Measurements from ENCODE around the gene PGGHG. TPM values are rescaled to one million over a fixed set of nuclear protein-coding genes. Genes with fewer than 3 reads are reported as not detected.

The PGGHG gene
- total RNA-seq = 9.8 and 16.9 TPM in 2 replicates

GRCh38 chr11:288478-289397, at the start of gene PGGHG:
Gene PGGHG, plus strand, starts transcription at chr11:289126. Its CDS starts 691 bp downstream, at chr11:289817.

GRCh38 chr11:278001-278951, 10.7 kb upstream of the PGGHG start, which contains the start of gene NLRP6:
Gene NLRP6, plus strand, starts transcription at chr11:278407. Its CDS starts 163 bp downstream, at chr11:278570.

GRCh38 chr11:299081-299891, 10.4 kb downstream of the PGGHG start, which contains the start of gene IFITM5:
Gene IFITM5, minus strand, starts transcription at chr11:299526. Its CDS starts 36 bp downstream, at chr11:299490.

GRCh38 chr11:307766-308708, 19.1 kb downstream of the PGGHG start, which contains the start of gene IFITM2:
Gene IFITM2, plus strand, starts transcription at chr11:307816. Its CDS starts 377 bp downstream, at chr11:308193.

GRCh38 chr11:313787-314553, 25.0 kb downstream of the PGGHG start, which contains the start of gene IFITM1:
Gene IFITM1, plus strand, starts transcription at chr11:314040. Its CDS starts 131 bp downstream, at chr11:314171.

Other genes with a start within 250 kb of the PGGHG start
- not detected in 2 replicates for gene SCGB1C1, start 96.0 kb upstream of the PGGHG start, total RNA-seq
- 26.3 and 33.6 TPM in 2 replicates for gene BET1L, start 81.7 kb upstream of the PGGHG start, total RNA-seq
- gene RIC8A, start 81.4 kb upstream of the PGGHG start, total RNA-seq = 71.2 and 82.5 TPM in 2 replicates
- 9.8 and 15.2 TPM in 2 replicates for gene SIRT3, start 52.8 kb upstream of the PGGHG start, total RNA-seq
- 94.1 and 119 TPM in 2 replicates for gene PSMD13, start 52.1 kb upstream of the PGGHG start, total RNA-seq
- gene NLRP6, start 10.7 kb upstream of the PGGHG start, total RNA-seq = not detected in 2 replicates
- gene IFITM5, start 10.4 kb downstream of the PGGHG start, total RNA-seq = not detected in 2 replicates
- gene IFITM2, start 18.7 kb downstream of the PGGHG start, total RNA-seq = 312 and 572 TPM in 2 replicates
- gene IFITM1, start 24.9 kb downstream of the PGGHG start, total RNA-seq = 300 and 328 TPM in 2 replicates
- gene IFITM3, start 31.7 kb downstream of the PGGHG start, total RNA-seq = 559 and 914 TPM in 2 replicates
- 3.0 and 28.3 TPM in 2 replicates for gene B4GALNT4, start 80.4 kb downstream of the PGGHG start, total RNA-seq
- 1.9 and 11.9 TPM in 2 replicates for gene PKP3, start 105.1 kb downstream of the PGGHG start, total RNA-seq
- gene SIGIRR, start 125.9 kb downstream of the PGGHG start, total RNA-seq = 45.2 and 50.6 TPM in 2 replicates
- gene ANO9, start 152.9 kb downstream of the PGGHG start, total RNA-seq = not detected in 2 replicates
- gene PTDSS2, start 161.2 kb downstream of the PGGHG start, total RNA-seq = 65.9 and 71.3 TPM in 2 replicates
- 401 and 651 TPM in 2 replicates for gene RNH1, start 218.1 kb downstream of the PGGHG start, total RNA-seq
- gene HRAS, start 246.4 kb downstream of the PGGHG start, total RNA-seq = 48.3 and 53.2 TPM in 2 replicates
- gene LRRC56, start 248.4 kb downstream of the PGGHG start, total RNA-seq = 0.12 and 1.1 TPM in 2 replicates